Measurements from ENCODE around the gene RGS9BP.

DNA sequence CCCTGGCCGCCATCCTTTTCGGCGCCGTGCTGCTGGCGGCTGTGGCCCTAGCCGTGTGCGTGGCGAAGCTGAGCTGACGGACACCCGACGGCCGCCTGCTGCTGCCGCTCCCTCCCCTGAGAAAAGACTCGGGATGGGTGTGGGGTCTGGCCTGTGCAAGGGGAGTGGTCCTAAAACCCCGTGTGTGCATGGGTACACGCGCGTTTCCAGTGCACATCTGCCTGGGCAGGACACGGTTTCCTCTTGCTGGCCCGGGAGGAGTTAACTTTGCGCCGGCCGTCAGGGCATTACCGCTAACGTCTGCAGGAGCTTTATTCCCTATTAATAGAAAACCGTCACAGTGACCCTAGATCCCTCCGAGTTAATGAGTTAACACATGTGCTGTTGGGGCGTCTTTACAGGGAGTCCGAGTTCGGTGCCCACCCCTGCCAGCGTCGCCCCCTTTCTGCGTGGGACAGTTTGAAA is 1.3 kb downstream of the RGS9BP start:
- TF ChIP-seq, protein P1, sequence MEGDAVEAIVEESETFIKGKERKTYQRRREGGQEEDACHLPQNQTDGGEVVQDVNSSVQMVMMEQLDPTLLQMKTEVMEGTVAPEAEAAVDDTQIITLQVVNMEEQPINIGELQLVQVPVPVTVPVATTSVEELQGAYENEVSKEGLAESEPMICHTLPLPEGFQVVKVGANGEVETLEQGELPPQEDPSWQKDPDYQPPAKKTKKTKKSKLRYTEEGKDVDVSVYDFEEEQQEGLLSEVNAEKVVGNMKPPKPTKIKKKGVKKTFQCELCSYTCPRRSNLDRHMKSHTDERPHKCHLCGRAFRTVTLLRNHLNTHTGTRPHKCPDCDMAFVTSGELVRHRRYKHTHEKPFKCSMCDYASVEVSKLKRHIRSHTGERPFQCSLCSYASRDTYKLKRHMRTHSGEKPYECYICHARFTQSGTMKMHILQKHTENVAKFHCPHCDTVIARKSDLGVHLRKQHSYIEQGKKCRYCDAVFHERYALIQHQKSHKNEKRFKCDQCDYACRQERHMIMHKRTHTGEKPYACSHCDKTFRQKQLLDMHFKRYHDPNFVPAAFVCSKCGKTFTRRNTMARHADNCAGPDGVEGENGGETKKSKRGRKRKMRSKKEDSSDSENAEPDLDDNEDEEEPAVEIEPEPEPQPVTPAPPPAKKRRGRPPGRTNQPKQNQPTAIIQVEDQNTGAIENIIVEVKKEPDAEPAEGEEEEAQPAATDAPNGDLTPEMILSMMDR (conservative IDR thresholded peaks at IDR 0.05; ENCODE audit: low read length): no peak
- no peak for TF ChIP-seq EZH2phosphoT487 (IDR thresholded peaks at IDR 0.05; ENCODE audit: borderline replicate concordance)
